WTC11 (cell line): Measurements from ENCODE around the gene ALG8. TPM values are rescaled to one million over a fixed set of nuclear protein-coding genes. Genes with fewer than 3 reads are reported as not detected.

Experiments
- ATAC-seq: fragments of 200-7000 bp; cut with Tn5 transposase; 2 replicates; pipeline ENCODE4 v1.10.0; 2021; ENCODE audit warnings: mild to moderate bottlenecking, moderate library complexity
- CTCF ChIA-PET: fragments of 300-600 bp; sonication (Branson Sonifier 250); formaldehyde crosslinking; loops from one replicate; lab custom pipeline; 2021; ENCODE audit warnings: antibody characterized with exemption; lab: Charles Lee
- POLR2A ChIA-PET: fragments of 350-600 bp; sonication (Branson Sonifier 250); formaldehyde crosslinking; loops from one replicate; lab custom pipeline; 2021; ENCODE audit warnings: antibody characterized with exemption; lab: Charles Lee
- DNase-seq: peaks from one replicate; pipeline ENCODE4 v3.0.0; 2021; ENCODE audit warnings: low spot score
- H3K27ac Mint-ChIP-seq: 2 replicates; pipeline ENCODE4 v1.8.0; 2021; ENCODE audit warnings: mixed read lengths
- H3K27me3 Mint-ChIP-seq: 2 replicates; pipeline ENCODE4 v1.8.0; 2021; ENCODE audit warnings: low read depth, mild to moderate bottlenecking, moderate library complexity, mixed read lengths
- H3K36me3 Mint-ChIP-seq: 2 replicates; pipeline ENCODE4 v1.8.0; 2021; ENCODE audit warnings: mixed read lengths
- H3K4me1 Mint-ChIP-seq: 2 replicates; pipeline ENCODE4 v1.8.0; 2022; ENCODE audit warnings: mixed read lengths
- H3K4me3 Mint-ChIP-seq: 2 replicates; pipeline ENCODE4 v1.8.0; 2021; ENCODE audit warnings: mild to moderate bottlenecking, moderate library complexity, mixed read lengths
- H3K9me3 Mint-ChIP-seq: 2 replicates; pipeline ENCODE4 v1.8.0; 2021; ENCODE audit warnings: mixed read lengths
- AFF4 ChIP-seq: sonication (generic); formaldehyde crosslinking; IDR thresholded peaks from 2 replicates; pipeline ENCODE4 v1.8.1; 2023; ENCODE audit warnings: mild to moderate bottlenecking, missing genetic modification reagents, borderline replicate concordance
- ATF1 ChIP-seq: sonication (generic); formaldehyde crosslinking; IDR thresholded peaks from 2 replicates; pipeline ENCODE4 v1.8.1; 2023; ENCODE audit warnings: mild to moderate bottlenecking, moderate library complexity, missing genetic modification reagents
- E2F4 ChIP-seq: sonication (generic); formaldehyde crosslinking; IDR thresholded peaks from 2 replicates; pipeline ENCODE4 v1.8.1; 2022; ENCODE audit warnings: low read depth, mild to moderate bottlenecking, moderate library complexity, missing genetic modification reagents, borderline replicate concordance
- ELF4 ChIP-seq: sonication (generic); formaldehyde crosslinking; IDR thresholded peaks from 2 replicates; pipeline ENCODE4 v1.8.1; 2022; ENCODE audit warnings: low read depth, mild to moderate bottlenecking, moderate library complexity, missing genetic modification reagents
- FOXK1 ChIP-seq: sonication (generic); formaldehyde crosslinking; IDR thresholded peaks from 2 replicates; pipeline ENCODE4 v1.8.0; 2022; ENCODE audit warnings: mild to moderate bottlenecking, moderate library complexity, missing genetic modification reagents
- GTF2I ChIP-seq: fragments of 250-450 bp; sonication (Bioruptor Pico); conservative IDR thresholded peaks from 2 replicates; pipeline ENCODE4 v1.4.0; 2021; ENCODE audit warnings: mild to moderate bottlenecking
- HMGA2 ChIP-seq: fragments of 250-450 bp; sonication (Bioruptor Pico); IDR thresholded peaks from 2 replicates; pipeline ENCODE4 v1.4.0; 2021; ENCODE audit warnings: mild to moderate bottlenecking, moderate library complexity
- HMGXB4 ChIP-seq: sonication (generic); formaldehyde crosslinking; IDR thresholded peaks from 2 replicates; pipeline ENCODE4 v1.8.1; 2023; ENCODE audit warnings: mild to moderate bottlenecking, moderate library complexity, missing genetic modification reagents
- IRF1 ChIP-seq: sonication (generic); formaldehyde crosslinking; IDR thresholded peaks from 2 replicates; pipeline ENCODE4 v1.8.0; 2023; ENCODE audit warnings: missing genetic modification reagents
- IRF2 ChIP-seq: sonication (generic); formaldehyde crosslinking; IDR thresholded peaks from 2 replicates; pipeline ENCODE4 v1.8.0; 2022; ENCODE audit warnings: low read depth, missing genetic modification reagents, borderline replicate concordance
- KAT7 ChIP-seq: sonication (generic); formaldehyde crosslinking; IDR thresholded peaks from 2 replicates; pipeline ENCODE4 v1.8.1; 2023; ENCODE audit warnings: missing genetic modification reagents, mild to moderate bottlenecking, borderline replicate concordance
- NFATC4 ChIP-seq: fragments of 250-450 bp; sonication (Bioruptor Pico); IDR thresholded peaks from 2 replicates; pipeline ENCODE4 v1.9.0; 2021; ENCODE audit warnings: mild to moderate bottlenecking
- PRDM15 ChIP-seq: sonication (generic); formaldehyde crosslinking; IDR thresholded peaks from 2 replicates; pipeline ENCODE4 v1.8.0; 2022; ENCODE audit warnings: missing genetic modification reagents
- RELA ChIP-seq: sonication (generic); formaldehyde crosslinking; IDR thresholded peaks from 2 replicates; pipeline ENCODE4 v1.8.1; 2022; ENCODE audit warnings: missing genetic modification reagents, mild to moderate bottlenecking, borderline replicate concordance
- SP1 ChIP-seq: sonication (generic); formaldehyde crosslinking; conservative IDR thresholded peaks from 2 replicates; pipeline ENCODE4 v1.8.1; 2022; ENCODE audit warnings: missing genetic modification reagents
- TP53 ChIP-seq: sonication (generic); formaldehyde crosslinking; IDR thresholded peaks from 2 replicates; pipeline ENCODE4 v1.8.1; 2023; ENCODE audit warnings: mild to moderate bottlenecking, missing genetic modification reagents
- USF1 ChIP-seq: sonication (generic); formaldehyde crosslinking; IDR thresholded peaks from 2 replicates; pipeline ENCODE4 v1.8.0; 2022; ENCODE audit warnings: mild to moderate bottlenecking, missing genetic modification reagents
- ZBTB21 ChIP-seq: sonication (generic); formaldehyde crosslinking; IDR thresholded peaks from 2 replicates; pipeline ENCODE4 v1.8.1; 2023; ENCODE audit warnings: mild to moderate bottlenecking, missing genetic modification reagents, borderline replicate concordance
- ZMAT4 ChIP-seq: fragments of 250-450 bp; sonication (Bioruptor Pico); IDR thresholded peaks from 2 replicates; pipeline ENCODE4 v1.9.0; 2021; ENCODE audit warnings: mild to moderate bottlenecking
- ZNF121 ChIP-seq: sonication (generic); formaldehyde crosslinking; IDR thresholded peaks from 2 replicates; pipeline ENCODE4 v1.8.0; 2023; ENCODE audit warnings: missing genetic modification reagents
- ZNF317 ChIP-seq: sonication (generic); formaldehyde crosslinking; IDR thresholded peaks from 2 replicates; pipeline ENCODE4 v1.8.1; 2023; ENCODE audit warnings: low read depth, mild to moderate bottlenecking, moderate library complexity, missing genetic modification reagents, borderline replicate concordance
- ZNF671 ChIP-seq: fragments of 250-450 bp; sonication (Bioruptor Pico); IDR thresholded peaks from 2 replicates; pipeline ENCODE4 v1.8.0; 2021; ENCODE audit warnings: mild to moderate bottlenecking
- total RNA-seq: library from RNA; stranded (reverse); gene quantifications from 3 replicates; pipeline ENCODE4 v1.2.3, GENCODE V29; 2021

The ALG8 gene
- total RNA-seq, 1 experiment from 2014 or later = 63.8 TPM

GRCh38 chr11:78132475-78132874, 7.0 kb downstream of the ALG8 start (continued):
- TF ChIP-seq ZNF121 (CRISPR knock-in tag) = no peak
- no peak for TF ChIP-seq FOXK1 (CRISPR knock-in tag)
- TF ChIP-seq TP53 (CRISPR knock-in tag) = no peak
- TF ChIP-seq ATF1 (CRISPR knock-in tag) = no peak
- TF ChIP-seq SP1 = no peak
- TF ChIP-seq ELF4 (CRISPR knock-in tag) = no peak
- no peak for TF ChIP-seq E2F4 (CRISPR knock-in tag)
- no peak for TF ChIP-seq ZBTB21 (CRISPR knock-in tag)
- TF ChIP-seq, all 79 proteins: peak for 0

- DNase-seq (no peak), ATAC-seq (no peak)
- Mint-ChIP-seq H3K4me3 (no peak overlapping the region), H3K36me3 (peaks cover 12% of the 10 kb centered on the region), H3K9me3 (no peaks in the 10 kb centered on the region), H3K4me1 (no peaks in the 10 kb centered on the region), H3K27me3 (no peaks in the 10 kb centered on the region), H3K27ac (peak overlapping the region; percentile 26; the same call in 1 of the 2 replicates)
- no peak for TF ChIP-seq ZNF671 (CRISPR knock-in tag)
- no peak for TF ChIP-seq IRF1 (CRISPR knock-in tag)
- TF ChIP-seq RELA (CRISPR knock-in tag) = no peak
- no peak for TF ChIP-seq ZMAT4
- TF ChIP-seq KAT7 (CRISPR knock-in tag) = no peak
- no peak for TF ChIP-seq HMGA2 (CRISPR knock-in tag)
- no peak for TF ChIP-seq IRF2 (CRISPR knock-in tag)
- TF ChIP-seq NFATC4 (CRISPR knock-in tag) = no peak
- no peak for TF ChIP-seq AFF4 (CRISPR knock-in tag)
- no peak for TF ChIP-seq HMGXB4
- no peak for TF ChIP-seq ZNF317
- TF ChIP-seq USF1 (CRISPR knock-in tag) = no peak
- TF ChIP-seq GTF2I (CRISPR knock-in tag) = no peak
- TF ChIP-seq PRDM15 (CRISPR knock-in tag) = no peak
- ChIA-PET CTCF (no interaction called here), POLR2A (interaction anchor here (0.6 kb wide), 1 partner anchor 67 kb away, joined by 6 read pairs; no protein-coding TSS in a partner anchor)
These were observed 7.5 kb downstream of the ALG8 start for GRCh38 chr11:78131956-78132355.
